Esophagus squamous epithelium (tissue), 5 donors: Measurements from ENCODE around the gene EDEM3. TPM values are rescaled to one million over a fixed set of nuclear protein-coding genes. Genes with fewer than 3 reads are reported as not detected.

ENCODE experiments used
- DNase-seq: peaks from one replicate; lab custom pipeline; 2025; lab: John Stamatoyannopoulos, UW
- H3K27ac ChIP-seq, 4 donors: fragments of 200-600 bp; sonication (generic); one replicate each; pipeline ENCODE4 v1.5.1; 2016 to 2019; ENCODE audit warnings: mild to moderate bottlenecking in 1 of 4
- H3K27me3 ChIP-seq, 4 donors: fragments of 200-600 bp; sonication (generic); 1 replicate in 3 of 4; 2 replicates in 1 of 4; pipeline versions ENCODE4 v1.5.1 to v1.6.0; 2017 to 2021; ENCODE audit warnings: antibody characterized with exemption in 1 of 4
- H3K36me3 ChIP-seq, 3 donors: fragments of 200-600 bp; sonication (generic); one replicate each; pipeline ENCODE4 v1.5.1; 2016 to 2019
- H3K4me1 ChIP-seq, 3 donors: fragments of 200-600 bp; sonication (generic); one replicate each; pipeline ENCODE4 v1.5.1; 2017 to 2019
- H3K4me3 ChIP-seq, 4 donors: fragments of 200-600 bp; sonication (generic); 1 replicate in 3 of 4; 2 replicates in 1 of 4; pipeline ENCODE4 v1.5.1; 2016 to 2019; ENCODE audit warnings: mild to moderate bottlenecking in 2 of 4, moderate library complexity in 1 of 4
- H3K9me3 ChIP-seq, 3 donors: fragments of 200-600 bp; sonication (generic); one replicate each; pipeline ENCODE4 v1.5.1; 2016 to 2019
- CTCF ChIP-seq, 6 experiments: fragments of 450-650 bp in 4 of 6; fragments of 200-600 bp in 2 of 6; sonication (generic) in 2 of 6; IDR thresholded peaks; one replicate each; pipeline ENCODE4 v1.5.1; 2016 to 2019; ENCODE audit warnings: antibody characterized with exemption in 6 of 6, mild to moderate bottlenecking in 4 of 6, moderate library complexity in 4 of 6
- POLR2A ChIP-seq, 4 donors: fragments of 450-650 bp; IDR thresholded peaks; one replicate each; pipeline ENCODE4 v1.6.1; 2017; ENCODE audit warnings: antibody characterized with exemption in 4 of 4, mild to moderate bottlenecking in 4 of 4, moderate library complexity in 3 of 4
- WGBS, 2 donors: methylation state at CpG; one replicate each; pipeline ENCODE4 v1.1.5; 2018; 5-methylcytosine and 5-hydroxymethylcytosine counted together
- intact Hi-C: fragments of 100-400 bp; cut with DNase I; formaldehyde crosslinking; loops from one replicate; pipeline ENCODE4 v1.15.0; 2022
- total RNA-seq, 4 donors: library from RNA; depleted of rRNA; stranded (reverse); fragments of >200 nt; gene quantifications; one replicate each; pipeline ENCODE4 v1.1.0, GENCODE V29; 2016
- donor health status: DM: yes; HTN: yes; CAD: no.

The EDEM3 gene
- total RNA-seq, 4 donors from 2014 or later: 13.4 to 22.6 (median 20.9) TPM

DNA sequence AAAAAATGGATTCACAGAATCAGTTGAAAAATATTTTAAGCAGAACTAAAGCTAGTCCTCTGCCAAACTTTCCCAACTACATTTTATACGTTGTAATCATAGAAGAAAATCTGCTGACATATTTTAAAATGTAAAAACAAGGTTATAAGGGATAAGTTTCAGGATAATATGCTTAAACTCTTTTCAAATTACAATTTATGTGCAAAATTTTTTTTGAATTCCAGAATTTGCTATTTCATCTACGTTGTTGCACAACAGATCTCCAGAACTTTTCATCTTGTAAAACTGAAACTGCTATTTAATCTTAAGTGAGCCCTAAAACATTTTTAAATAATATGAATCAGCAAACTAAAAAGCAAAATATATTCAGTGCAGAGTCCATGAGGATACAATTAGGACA is 5.9 kb downstream of the EDEM3 start:
- peaks cover 4 to 36% (median 6%) of the 10 kb centered on the region in 3 donors for H3K4me1 ChIP-seq
- no peak overlapping the region for H3K4me3 ChIP-seq
- H3K27ac ChIP-seq: no peak overlapping the region
- no peaks in the 10 kb centered on the region for H3K27me3 ChIP-seq
- H3K36me3 ChIP-seq: peaks cover 0 to 4% (median 0%) of the 10 kb centered on the region in 3 donors
- WGBS, 2 donors: 64 to 73% methylated on average over 2 of the region's 2 CpGs
- intact Hi-C loops: no loop called here
- no peak for DNase-seq
- TF ChIP-seq POLR2A (IDR thresholded peaks at IDR 0.05) (no peak), CTCF (IDR thresholded peaks at IDR 0.05) (no peak)
- no peaks in the 10 kb centered on the region for H3K9me3 ChIP-seq

DNA sequence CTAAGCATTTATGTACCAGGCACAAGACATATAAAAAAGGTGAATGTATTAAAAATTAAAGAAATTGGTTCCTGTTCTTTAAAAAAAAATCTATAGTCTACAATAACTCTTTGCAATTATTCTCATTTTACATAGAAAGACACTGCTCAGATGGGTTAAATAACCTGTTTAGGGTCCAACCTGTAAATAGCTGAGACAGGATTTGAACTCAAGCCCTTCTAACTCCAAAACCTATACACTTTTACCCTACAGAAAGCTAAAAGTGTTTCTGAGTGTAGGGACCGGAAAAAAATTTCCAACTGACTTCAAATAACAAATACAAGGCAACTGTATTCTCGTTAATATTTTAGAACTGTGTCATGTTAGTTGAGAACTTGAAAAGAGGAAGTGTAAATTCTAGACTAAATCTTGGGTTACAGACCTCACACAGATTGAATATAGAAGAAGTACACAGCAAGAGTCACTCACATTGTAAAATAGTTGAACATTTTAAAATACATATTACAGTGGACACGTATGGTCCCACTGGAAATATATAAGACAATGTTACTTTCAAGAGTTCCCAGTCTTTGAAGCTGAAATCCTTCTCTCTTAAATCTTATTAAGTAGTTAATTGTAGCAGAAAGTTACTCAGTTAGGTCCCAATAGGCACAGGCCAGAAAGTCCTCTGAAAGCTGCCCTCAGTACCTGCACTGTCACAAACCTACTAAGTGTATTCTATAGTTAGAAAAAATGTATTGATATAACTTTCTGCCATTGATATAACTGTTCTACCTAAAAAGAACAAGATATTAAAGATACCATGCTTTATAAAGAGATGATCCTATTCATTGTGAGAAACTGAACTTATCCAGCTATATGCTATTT is 7.3 kb downstream of the EDEM3 start:
- 62 to 74% methylated on average over 3 of the region's 3 CpGs for WGBS, 2 donors
- Histone ChIP-seq H3K4me3 (no peak overlapping the region), H3K9me3 (no peaks in the 10 kb centered on the region), H3K27me3 (no peaks in the 10 kb centered on the region), H3K36me3 (peaks cover 0 to 4% (median 0%) of the 10 kb centered on the region in 3 donors), H3K4me1 (peaks cover 0 to 22% (median 0%) of the 10 kb centered on the region in 3 donors), H3K27ac (no peak overlapping the region)
- TF ChIP-seq POLR2A (IDR thresholded peaks at IDR 0.05): no peak
- TF ChIP-seq CTCF (IDR thresholded peaks at IDR 0.05): no peak
- no peak for DNase-seq
- intact Hi-C loops: no loop called here

DNA sequence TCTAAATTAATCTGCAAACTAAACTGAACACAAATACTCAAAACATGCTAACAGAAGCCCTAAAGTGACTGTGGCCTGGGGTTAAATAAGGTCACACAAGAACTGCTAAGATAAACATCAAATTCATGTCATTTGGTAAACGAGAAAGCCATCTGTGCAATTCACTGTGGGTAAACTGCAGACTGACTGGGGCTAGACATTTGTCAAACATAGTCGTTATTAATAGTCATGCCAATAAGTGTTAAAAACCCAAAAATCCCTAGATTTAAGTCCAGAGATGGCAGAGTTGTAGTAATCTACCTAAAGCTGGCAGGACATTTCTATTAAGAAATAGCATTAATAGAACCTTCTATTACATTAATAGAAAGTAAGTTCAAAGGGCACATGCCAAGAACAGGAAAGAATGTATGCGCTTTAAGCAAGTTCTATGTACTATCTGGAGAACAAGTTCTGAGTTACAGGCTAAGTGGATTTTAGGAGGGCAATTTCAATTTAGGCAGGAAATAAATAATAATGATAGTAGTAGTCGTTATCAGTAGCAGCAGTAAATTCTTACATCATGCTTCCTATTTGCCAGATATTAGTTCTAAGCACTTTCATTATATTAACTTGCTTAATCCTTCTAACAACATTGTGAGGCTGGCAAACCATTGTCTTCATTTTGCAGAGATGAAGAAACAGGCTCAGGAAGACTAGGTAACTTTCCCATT is 8.6 kb downstream of the EDEM3 start:
- no peak for TF ChIP-seq POLR2A (IDR thresholded peaks at IDR 0.05)
- peaks cover 0 to 19% (median 0%) of the 10 kb centered on the region in 3 donors for H3K4me1 ChIP-seq
- no peaks in the 10 kb centered on the region for H3K9me3 ChIP-seq
- intact Hi-C loops: no loop called here
- 65 to 73% methylated on average over 4 of the region's 4 CpGs for WGBS, 2 donors
- H3K27me3 ChIP-seq: no peaks in the 10 kb centered on the region
- peak overlapping the region in 1 of 4 donors; percentile 13 for H3K27ac ChIP-seq
- H3K36me3 ChIP-seq: peaks cover 0 to 4% (median 0%) of the 10 kb centered on the region in 3 donors
- H3K4me3 ChIP-seq: no peak overlapping the region
- no peak for DNase-seq

DNA sequence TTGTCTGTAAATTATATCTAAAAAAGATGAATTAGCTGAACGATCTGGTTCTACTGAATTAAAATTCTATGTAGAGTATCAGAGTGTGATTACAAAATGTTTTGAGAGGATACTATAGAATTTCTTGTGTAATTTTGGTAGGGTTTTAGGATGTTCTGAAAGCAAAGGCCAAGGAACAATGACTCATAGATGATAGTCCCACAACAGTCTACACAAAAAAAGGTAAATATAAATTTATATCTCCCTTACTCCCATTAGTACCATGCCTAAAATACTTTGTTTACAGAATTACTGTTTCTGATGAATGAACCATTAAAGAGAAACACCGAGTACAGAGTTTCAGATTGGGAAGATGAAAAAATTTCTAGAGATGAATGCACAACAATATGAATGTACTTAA is 9.5 kb downstream of the EDEM3 start:
- peaks cover 0 to 4% (median 0%) of the 10 kb centered on the region in 3 donors for H3K36me3 ChIP-seq
- TF ChIP-seq POLR2A (IDR thresholded peaks at IDR 0.05) (no peak), CTCF (IDR thresholded peaks at IDR 0.05) (no peak)
- no peaks in the 10 kb centered on the region for H3K27me3 ChIP-seq
- H3K4me3 ChIP-seq: no peak overlapping the region
- WGBS, 2 donors: 82 to 89% methylated on average over 2 of the region's 2 CpGs
- intact Hi-C loops: no loop called here
- no peak for DNase-seq
- H3K27ac ChIP-seq: no peak overlapping the region
- peaks cover 0 to 19% (median 0%) of the 10 kb centered on the region in 3 donors for H3K4me1 ChIP-seq
- no peaks in the 10 kb centered on the region for H3K9me3 ChIP-seq

DNA sequence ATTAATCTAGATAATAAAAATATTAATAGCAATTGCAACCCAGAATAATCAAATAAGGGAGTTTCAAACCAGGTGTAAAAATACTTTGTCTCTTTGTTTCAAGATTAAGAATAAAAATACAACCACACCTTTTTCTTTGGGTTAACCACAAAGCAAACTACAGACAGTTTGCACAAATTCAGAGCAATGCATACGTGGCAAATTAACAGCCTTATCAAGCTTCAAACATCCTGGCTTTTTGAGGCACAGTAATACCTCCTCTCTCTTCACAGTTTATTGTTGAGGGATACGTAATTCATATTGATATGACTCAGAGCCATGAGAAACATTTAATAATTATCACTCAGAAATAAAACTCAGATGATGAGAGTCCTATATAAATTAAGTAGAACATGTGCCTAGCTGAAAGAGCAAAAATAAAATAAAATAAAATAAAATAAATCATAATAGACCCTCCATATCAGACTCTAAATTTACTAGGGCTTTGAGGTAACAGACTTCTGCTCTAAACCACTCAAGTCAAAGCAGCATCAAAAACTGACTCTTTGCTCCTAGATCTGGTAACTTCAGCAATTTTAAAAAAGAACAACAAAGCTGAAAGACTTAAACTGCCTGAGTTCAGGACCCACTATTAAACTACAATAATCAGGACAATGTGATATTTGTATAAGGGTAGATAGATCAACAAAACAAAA is 11.4 kb downstream of the EDEM3 start:
- H3K36me3 ChIP-seq: peaks cover 0 to 4% (median 0%) of the 10 kb centered on the region in 3 donors
- H3K4me3 ChIP-seq: no peak overlapping the region
- TF ChIP-seq CTCF (IDR thresholded peaks at IDR 0.05): no peak
- no peak for TF ChIP-seq POLR2A (IDR thresholded peaks at IDR 0.05)
- 50 to 68% methylated on average over 2 of the region's 2 CpGs for WGBS, 2 donors
- no peaks in the 10 kb centered on the region for H3K9me3 ChIP-seq
- no peak for DNase-seq
- H3K27me3 ChIP-seq: no peaks in the 10 kb centered on the region
- intact Hi-C loops: no loop called here
- H3K27ac ChIP-seq: no peak overlapping the region
- peaks cover 0 to 19% (median 0%) of the 10 kb centered on the region in 3 donors for H3K4me1 ChIP-seq
